SU-DHL-6 (cell line): Measurements from ENCODE around the gene ESYT2.

Experiments
- EZH2phosphoT487 ChIP-seq: fragments of 200-600 bp; sonication (generic), shearing (Covaris generic); conservative IDR thresholded peaks from 2 replicates; pipeline ENCODE4 v1.6.1; 2018; ENCODE audit warnings: mild to moderate bottlenecking, antibody characterized with exemption, low read length, moderate library complexity, mixed read lengths
- TF ChIP-seq, protein P1 (sequence below): fragments of 200-600 bp; sonication (generic); IDR thresholded peaks from one replicate; pipeline ENCODE4 v1.5.1; 2017; ENCODE audit warnings: antibody characterized with exemption, mild to moderate bottlenecking, low read length, moderate library complexity; ENCODE audit not compliant: insufficient read depth, poor library complexity, severe bottlenecking

DNA sequence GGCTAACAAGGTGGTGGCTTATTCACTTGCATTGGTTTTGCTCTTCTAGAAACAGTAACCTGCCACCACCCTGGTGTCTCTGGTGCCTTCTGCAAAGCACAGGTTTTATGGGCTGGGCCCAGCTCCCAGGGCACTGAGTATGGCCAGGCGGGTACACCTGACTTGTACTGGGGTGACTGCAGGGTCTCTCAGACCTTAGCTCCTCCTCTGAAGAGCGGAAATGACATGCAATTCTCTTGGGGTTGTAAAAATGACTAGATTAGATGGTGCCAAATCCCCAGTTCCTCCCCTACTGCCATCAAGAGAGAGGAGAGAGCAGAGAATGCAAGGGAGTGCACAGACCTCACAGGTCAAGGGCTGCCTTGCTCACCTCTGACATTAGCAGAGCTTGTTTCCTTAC is 14.7 kb downstream of the ESYT2 start:
- TF ChIP-seq, protein P1, sequence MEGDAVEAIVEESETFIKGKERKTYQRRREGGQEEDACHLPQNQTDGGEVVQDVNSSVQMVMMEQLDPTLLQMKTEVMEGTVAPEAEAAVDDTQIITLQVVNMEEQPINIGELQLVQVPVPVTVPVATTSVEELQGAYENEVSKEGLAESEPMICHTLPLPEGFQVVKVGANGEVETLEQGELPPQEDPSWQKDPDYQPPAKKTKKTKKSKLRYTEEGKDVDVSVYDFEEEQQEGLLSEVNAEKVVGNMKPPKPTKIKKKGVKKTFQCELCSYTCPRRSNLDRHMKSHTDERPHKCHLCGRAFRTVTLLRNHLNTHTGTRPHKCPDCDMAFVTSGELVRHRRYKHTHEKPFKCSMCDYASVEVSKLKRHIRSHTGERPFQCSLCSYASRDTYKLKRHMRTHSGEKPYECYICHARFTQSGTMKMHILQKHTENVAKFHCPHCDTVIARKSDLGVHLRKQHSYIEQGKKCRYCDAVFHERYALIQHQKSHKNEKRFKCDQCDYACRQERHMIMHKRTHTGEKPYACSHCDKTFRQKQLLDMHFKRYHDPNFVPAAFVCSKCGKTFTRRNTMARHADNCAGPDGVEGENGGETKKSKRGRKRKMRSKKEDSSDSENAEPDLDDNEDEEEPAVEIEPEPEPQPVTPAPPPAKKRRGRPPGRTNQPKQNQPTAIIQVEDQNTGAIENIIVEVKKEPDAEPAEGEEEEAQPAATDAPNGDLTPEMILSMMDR = no peak
- TF ChIP-seq EZH2phosphoT487 = no peak
